HepG2 (cell line): Measurements from ENCODE around the gene TLCD1. TPM values are rescaled to one million over a fixed set of nuclear protein-coding genes. Genes with fewer than 3 reads are reported as not detected.
A peak's percentile ranks its signal among the peaks of the same experiment; 100 is the strongest.

Source experiments
- BORCS8-MEF2B ChIP-seq: sonication (generic); formaldehyde crosslinking; IDR thresholded peaks from 2 replicates; pipeline ENCODE4 v1.8.0; 2022; ENCODE audit warnings: mild to moderate bottlenecking, missing genetic modification reagents
- CEBPB ChIP-seq: IDR thresholded peaks from 2 replicates; pipeline ENCODE4 v1.6.1; 2011; ENCODE audit warnings: low read depth, low read length, improper control_type of control experiment, borderline replicate concordance
- CEBPG ChIP-seq: IDR thresholded peaks from 2 replicates; pipeline ENCODE4 v1.6.1; 2016
- CERS6 ChIP-seq: sonication (generic); formaldehyde crosslinking; IDR thresholded peaks from 2 replicates; pipeline ENCODE4 v1.5.0; 2020; ENCODE audit warnings: missing genetic modification reagents
- DBP ChIP-seq: sonication (generic); formaldehyde crosslinking; IDR thresholded peaks from 2 replicates; pipeline ENCODE4 v1.4.0; 2020; ENCODE audit warnings: missing genetic modification reagents; ENCODE audit errors: not compliant biosample characterization
- HMGA1 ChIP-seq: sonication (generic); formaldehyde crosslinking; conservative IDR thresholded peaks from 2 replicates; pipeline ENCODE4 v1.4.0; 2020; ENCODE audit warnings: missing genetic modification reagents
- HNRNPK ChIP-seq: fragments of 200-400 bp; formaldehyde crosslinking; IDR thresholded peaks from 2 replicates; pipeline ENCODE4 v1.6.1; 2018; ENCODE audit warnings: low read length, low read depth, moderate library complexity, mild to moderate bottlenecking; ENCODE audit not compliant: poor library complexity, severe bottlenecking
- KDM4B ChIP-seq: sonication (generic); formaldehyde crosslinking; IDR thresholded peaks from 2 replicates; pipeline ENCODE4 v1.4.0; 2020; ENCODE audit warnings: missing genetic modification reagents
- MLX ChIP-seq: IDR thresholded peaks from 2 replicates; pipeline ENCODE4 v1.6.1; 2016
- NR2F1 ChIP-seq, 2 experiments: fragments of 450-650 bp in 1 of 2; formaldehyde crosslinking in 1 of 2; IDR thresholded peaks; 2 replicates each; pipeline versions ENCODE4 v1.5.0 to v1.6.1; 2016 to 2020; ENCODE audit warnings: mild to moderate bottlenecking in 1 of 2, missing compliant biosample characterization in 1 of 2, missing genetic modification reagents in 1 of 2, moderate library complexity in 1 of 2
- PITX1 ChIP-seq: sonication (generic); formaldehyde crosslinking; IDR thresholded peaks from 2 replicates; pipeline ENCODE4 v1.5.1; 2020; ENCODE audit warnings: mild to moderate bottlenecking, missing genetic modification reagents
- RXRB ChIP-seq: IDR thresholded peaks from 2 replicates; pipeline ENCODE4 v1.6.1; 2016; ENCODE audit warnings: borderline replicate concordance, missing genetic modification reagents, missing compliant biosample characterization
- SIX1 ChIP-seq: sonication (generic); formaldehyde crosslinking; IDR thresholded peaks from 2 replicates; pipeline ENCODE4 v1.4.0; 2020; ENCODE audit warnings: missing genetic modification reagents, borderline replicate concordance
- SP2 ChIP-seq: sonication (generic); formaldehyde crosslinking; IDR thresholded peaks from 2 replicates; pipeline ENCODE4 v1.5.1; 2020; ENCODE audit warnings: mild to moderate bottlenecking, missing genetic modification reagents
- TBX3 ChIP-seq: fragments of 450-650 bp; IDR thresholded peaks from 2 replicates; pipeline ENCODE4 v1.6.1; 2017; ENCODE audit warnings: antibody characterized with exemption, mild to moderate bottlenecking, inconsistent platforms, borderline replicate concordance
- ZFP36L2 ChIP-seq: sonication (generic); formaldehyde crosslinking; IDR thresholded peaks from 2 replicates; pipeline ENCODE4 v1.4.0; 2020; ENCODE audit warnings: missing genetic modification reagents
- ZNF121 ChIP-seq: sonication (generic); formaldehyde crosslinking; IDR thresholded peaks from 2 replicates; pipeline ENCODE4 v1.5.0; 2020; ENCODE audit warnings: mild to moderate bottlenecking, missing genetic modification reagents
- ZNF484 ChIP-seq: sonication (generic); formaldehyde crosslinking; IDR thresholded peaks from 2 replicates; pipeline ENCODE4 v1.5.1; 2020; ENCODE audit warnings: mild to moderate bottlenecking, low read depth, missing genetic modification reagents, borderline replicate concordance
- ZNF609 ChIP-seq: sonication (generic); formaldehyde crosslinking; IDR thresholded peaks from 2 replicates; pipeline ENCODE4 v1.4.0; 2020; ENCODE audit warnings: mild to moderate bottlenecking, missing genetic modification reagents, borderline replicate concordance
- ZNF746 ChIP-seq: sonication (generic); formaldehyde crosslinking; IDR thresholded peaks from 2 replicates; pipeline ENCODE4 v1.8.0; 2022; ENCODE audit warnings: mild to moderate bottlenecking, missing genetic modification reagents
- ZNF747 ChIP-seq: sonication (generic); formaldehyde crosslinking; IDR thresholded peaks from 2 replicates; pipeline ENCODE4 v1.8.1; 2023; ENCODE audit warnings: missing genetic modification reagents, mild to moderate bottlenecking, borderline replicate concordance
- polyA plus RNA-seq, 8 experiments: library from polyadenylated mRNA; depleted of rRNA in 3 of 8; stranded (reverse) in 7 of 8; unstranded in 1 of 8; fragments of >200 nt; fragmentation: Illumina TruSeq in 4 of 8; extraction: Trizol in 4 of 8; gene quantifications; 2 replicates each; pipeline versions ENCODE4 v1.2.1 to v1.2.3, GENCODE V29; 2011 to 2016; ENCODE audit warnings: low read depth in 4 of 8, missing spikeins in 1 of 8, mixed read lengths in 1 of 8; ENCODE audit not compliant: insufficient read depth in 1 of 8
- total RNA-seq, 5 experiments: library from RNA; depleted of rRNA; stranded (reverse); fragments of >200 nt; fragmentation: Illumina TruSeq; extraction: Trizol; gene quantifications; 2 replicates each; pipeline ENCODE4 v1.2.3, GENCODE V29; 2016; ENCODE audit warnings: low read depth in 1 of 5

The TLCD1 gene
- total and polyA plus RNA-seq, 2 of the 13 experiments (the other 11 are each of a cell fraction or from before 2014, with no cell fraction given) = 14.9 to 19.6 TPM

GRCh38 chr17:28743243-28744103 lies 17.4 kb upstream of the TLCD1 start, which contains the start of gene TRAF4 (continued):
- TF ChIP-seq ZNF609 (CRISPR knock-in tag) (no peak), BORCS8-MEF2B (peak; percentile 18), HNRNPK (peak; percentile 43), CERS6 (CRISPR knock-in tag) (no peak), ZNF484 (CRISPR knock-in tag) (no peak), DBP (CRISPR knock-in tag) (no peak), RXRB (CRISPR knock-in tag) (no peak), PITX1 (CRISPR knock-in tag) (no peak), TBX3 (no peak), ZNF747 (CRISPR knock-in tag) (no peak), CEBPB (no peak), ZFP36L2 (CRISPR knock-in tag) (no peak), SIX1 (CRISPR knock-in tag) (no peak; the same call in 1 of the 2 replicates), CEBPG (CRISPR knock-in tag) (no peak), SP2 (CRISPR knock-in tag) (no peak), ZNF746 (CRISPR knock-in tag) (peak; percentile 29; the same call in 1 of the 2 replicates), KDM4B (CRISPR knock-in tag) (no peak), MLX (no peak), HMGA1 (CRISPR knock-in tag) (no peak), ZNF121 (CRISPR knock-in tag) (no peak), NR2F1 (CRISPR knock-in tag; IDR thresholded peaks at IDR 0.05) (no peak; a peak in 1 of 4 replicates)
